H9 (cell line): ENCODE results near the gene PRR36. TPM values are rescaled to one million over a fixed set of nuclear protein-coding genes. Genes with fewer than 3 reads are reported as not detected.
A peak's percentile ranks its signal among the peaks of the same experiment; 100 is the strongest.

Source experiments
- DNase-seq: peaks from one replicate; pipeline ENCODE4 v3.0.0-alpha.2; 2017
- H2AFZ ChIP-seq: one replicate; pipeline ENCODE4 v1.6.1; 2013; ENCODE audit warnings: mild to moderate bottlenecking, low read length, control low read depth, moderate library complexity
- H2AK5ac ChIP-seq: 2 replicates; pipeline ENCODE4 v1.6.1; 2013; ENCODE audit warnings: low read length, control low read depth, mixed read lengths; ENCODE audit not compliant: insufficient read length
- H2BK120ac ChIP-seq: one replicate; pipeline ENCODE4 v1.6.1; 2013; ENCODE audit warnings: low read depth, mild to moderate bottlenecking, low read length, control low read depth, inconsistent platforms; ENCODE audit not compliant: poor library complexity, severe bottlenecking
- H2BK12ac ChIP-seq: 2 replicates; pipeline ENCODE4 v1.6.1; 2013; ENCODE audit warnings: low read length, control low read depth, mixed read lengths, low read depth; ENCODE audit not compliant: insufficient read length
- H2BK15ac ChIP-seq: 2 replicates; pipeline ENCODE4 v1.6.1; 2013; ENCODE audit warnings: low read depth, low read length, control low read depth
- H2BK20ac ChIP-seq: one replicate; pipeline ENCODE4 v1.6.1; 2013; ENCODE audit warnings: low read depth, mild to moderate bottlenecking, low read length, control low read depth, inconsistent platforms; ENCODE audit not compliant: poor library complexity, severe bottlenecking
- H2BK5ac ChIP-seq: 2 replicates; pipeline ENCODE4 v1.6.1; 2013; ENCODE audit warnings: low read length, control low read depth, mixed read lengths; ENCODE audit not compliant: insufficient read length
- H3K14ac ChIP-seq: 2 replicates; pipeline ENCODE4 v1.6.1; 2013; ENCODE audit warnings: low read length, control low read depth; ENCODE audit not compliant: insufficient read depth
- H3K18ac ChIP-seq: 2 replicates; pipeline ENCODE4 v1.6.1; 2013; ENCODE audit warnings: low read depth, mild to moderate bottlenecking, mixed read lengths, low read length, control low read depth; ENCODE audit not compliant: insufficient read length
- H3K23ac ChIP-seq: 2 replicates; pipeline ENCODE4 v1.6.1; 2013; ENCODE audit warnings: low read length, control low read depth, mixed read lengths, low read depth; ENCODE audit not compliant: insufficient read length
- H3K23me2 ChIP-seq: 2 replicates; pipeline ENCODE4 v1.6.1; 2013; ENCODE audit warnings: low read depth, mild to moderate bottlenecking, mixed read lengths, low read length, control low read depth; ENCODE audit not compliant: insufficient read length, poor library complexity, severe bottlenecking
- H3K27ac ChIP-seq: 2 replicates; pipeline ENCODE4 v1.5.1; 2013; ENCODE audit warnings: low read length, control low read depth, mixed read lengths, low read depth; ENCODE audit not compliant: insufficient read length
- H3K27me3 ChIP-seq: 2 replicates; pipeline ENCODE4 v1.6.1; 2013; ENCODE audit warnings: low read length, control low read depth, inconsistent platforms; ENCODE audit not compliant: insufficient read depth
- H3K4ac ChIP-seq: 2 replicates; pipeline ENCODE4 v1.6.1; 2013; ENCODE audit warnings: low read depth, mild to moderate bottlenecking, control low read depth, inconsistent platforms, low read length, moderate library complexity
- H3K4me1 ChIP-seq: 2 replicates; pipeline ENCODE4 v1.6.1; 2013; ENCODE audit warnings: low read length, control low read depth, inconsistent platforms; ENCODE audit not compliant: insufficient read depth
- H3K4me2 ChIP-seq: 2 replicates; pipeline ENCODE4 v1.6.1; 2013; ENCODE audit warnings: low read length, control low read depth, mixed read lengths; ENCODE audit not compliant: insufficient read length, insufficient read depth
- H3K56ac ChIP-seq: 2 replicates; pipeline ENCODE4 v1.6.1; 2013; ENCODE audit warnings: low read depth, mild to moderate bottlenecking, mixed read lengths, low read length, control low read depth; ENCODE audit not compliant: insufficient read length
- H3K79me1 ChIP-seq: 2 replicates; pipeline ENCODE4 v1.6.1; 2013; ENCODE audit warnings: low read depth, mild to moderate bottlenecking, moderate library complexity, low read length, control low read depth, inconsistent platforms; ENCODE audit not compliant: insufficient read depth, poor library complexity, severe bottlenecking
- H3K79me2 ChIP-seq: 2 replicates; pipeline ENCODE4 v1.6.1; 2013; ENCODE audit warnings: low read length, control low read depth, inconsistent platforms; ENCODE audit not compliant: insufficient read depth
- H3K9ac ChIP-seq: 2 replicates; pipeline ENCODE4 v1.6.1; 2013; ENCODE audit warnings: low read length, control low read depth, mixed read lengths; ENCODE audit not compliant: insufficient read length; ENCODE audit errors: extremely low read depth
- H3K9me3 ChIP-seq: one replicate; pipeline ENCODE4 v1.6.1; 2013; ENCODE audit warnings: low read depth, low read length, inconsistent platforms; ENCODE audit not compliant: control insufficient read depth
- H3T11ph ChIP-seq: one replicate; pipeline ENCODE4 v1.6.1; 2013; ENCODE audit warnings: mild to moderate bottlenecking, low read length, control low read depth, inconsistent platforms
- H4K20me1 ChIP-seq: one replicate; pipeline ENCODE4 v1.6.1; 2013; ENCODE audit not compliant: control insufficient read depth, insufficient read length, insufficient read depth
- H4K5ac ChIP-seq: 2 replicates; pipeline ENCODE4 v1.6.1; 2013; ENCODE audit warnings: low read depth, mild to moderate bottlenecking, mixed read lengths, low read length, control low read depth; ENCODE audit not compliant: insufficient read length
- H4K8ac ChIP-seq: replicated peaks from 2 replicates; pipeline ENCODE4 v1.6.1; 2013; ENCODE audit warnings: low read length, control low read depth, mixed read lengths, low read depth; ENCODE audit not compliant: insufficient read length
- H4K91ac ChIP-seq: 2 replicates; pipeline ENCODE4 v1.6.1; 2013; ENCODE audit warnings: low read depth, mild to moderate bottlenecking, moderate library complexity, mixed read lengths, low read length, control low read depth; ENCODE audit not compliant: insufficient read length
- H3K27ac Mint-ChIP-seq, 3 experiments: 2 replicates in 2 of 3; 3 replicates in 1 of 3; pipeline ENCODE4 v1.8.0; 2020 to 2021; ENCODE audit warnings: mixed read lengths in 3 of 3, mild to moderate bottlenecking in 1 of 3, moderate library complexity in 1 of 3
- H3K27me3 Mint-ChIP-seq: 2 replicates; pipeline ENCODE4 v1.8.0; 2021; ENCODE audit warnings: low read depth, mild to moderate bottlenecking, moderate library complexity, mixed read lengths
- H3K36me3 Mint-ChIP-seq, 3 experiments: 2 replicates in 2 of 3; 3 replicates in 1 of 3; pipeline ENCODE4 v1.8.0; 2020 to 2021; ENCODE audit warnings: low read depth in 3 of 3, mixed read lengths in 3 of 3; ENCODE audit not compliant: insufficient read depth in 1 of 3
- H3K4me1 Mint-ChIP-seq, 2 experiments: 2 replicates each; pipeline ENCODE4 v1.8.0; 2020; ENCODE audit warnings: mixed read lengths in 2 of 2
- H3K4me3 Mint-ChIP-seq, 2 experiments: 2 replicates in 1 of 2; 3 replicates in 1 of 2; pipeline ENCODE4 v1.8.0; 2020 to 2021; ENCODE audit warnings: mild to moderate bottlenecking in 2 of 2, mixed read lengths in 2 of 2, moderate library complexity in 1 of 2
- H3K9me3 Mint-ChIP-seq, 2 experiments: 2 replicates in 1 of 2; 3 replicates in 1 of 2; pipeline ENCODE4 v1.8.0; 2020; ENCODE audit warnings: mild to moderate bottlenecking in 2 of 2, mixed read lengths in 2 of 2, moderate library complexity in 1 of 2
- WGBS: extraction: QIAGEN DNeasy Blood & Tissue Kit; methylation state at CpG from one replicate; pipeline ENCODE4 v1.1.7; 2013; ENCODE audit warnings: missing lambda C conversion rate, low lambda C conversion rate, mixed read lengths; ENCODE audit not compliant: insufficient read length; ENCODE audit errors: extremely low coverage; 5-methylcytosine and 5-hydroxymethylcytosine counted together
- total RNA-seq: library from RNA; stranded (reverse); gene quantifications from 2 replicates; pipeline ENCODE4 v1.2.1, GENCODE V29; 2021
- TF ChIP-seq, protein P1 (sequence below): fragments of 200-600 bp; sonication (generic); conservative IDR thresholded peaks from 3 replicates; pipeline ENCODE4 v1.8.0; 2021; ENCODE audit warnings: antibody characterized with exemption, mild to moderate bottlenecking

Gene PRR36
- total RNA-seq, 1 experiment from 2014 or later = 20.4 TPM

DNA sequence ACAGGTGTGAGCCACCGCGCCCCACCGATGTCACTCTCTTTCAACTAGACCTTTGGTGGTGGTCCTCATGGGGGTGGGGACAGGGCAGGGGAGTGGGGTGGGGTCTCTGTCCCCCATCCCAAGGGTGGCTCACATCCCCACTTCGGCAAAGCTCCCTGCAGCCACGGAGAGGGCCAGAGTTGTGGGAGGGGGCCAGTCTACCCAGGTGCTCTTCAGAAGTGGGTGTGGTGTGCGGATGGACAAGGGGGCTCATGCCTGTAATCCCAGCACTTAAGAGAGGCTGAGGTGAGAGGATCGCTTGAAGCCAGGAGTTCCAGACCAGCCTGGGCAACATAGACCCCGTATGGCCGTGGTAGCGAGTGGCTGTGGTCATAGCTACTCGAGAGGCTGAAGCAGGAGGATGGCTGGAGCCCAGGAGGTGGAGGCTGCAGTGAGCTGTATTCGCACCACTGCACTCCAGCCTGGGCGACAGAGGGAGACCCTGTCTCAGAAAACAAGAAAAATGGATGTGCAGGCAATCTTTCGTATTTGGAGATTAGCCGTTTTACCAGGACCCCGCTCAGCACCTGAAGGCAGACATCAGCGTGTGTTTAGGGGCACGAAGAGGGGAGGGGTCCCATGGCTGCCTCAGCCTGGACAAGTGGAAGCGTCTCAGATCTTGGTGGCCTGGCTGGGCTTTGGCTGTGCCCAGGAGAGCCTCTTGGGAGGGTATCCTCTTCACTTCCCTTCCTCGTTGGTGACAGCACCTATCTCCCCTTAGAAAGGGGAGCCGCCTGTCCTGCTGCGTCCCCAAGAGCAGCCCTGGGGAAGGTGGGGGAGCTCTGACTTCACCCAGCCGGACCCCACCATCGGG, 41.3 kb upstream of the PRR36 start:
- Histone ChIP-seq H3K56ac (no peak overlapping the region), H4K8ac (no peak overlapping the region), H3K18ac (no peak overlapping the region), H2BK120ac (no peak overlapping the region), H3K27ac (no peak overlapping the region), H3K4ac (no peak overlapping the region), H4K91ac (no peak overlapping the region), H2AFZ (no peak overlapping the region), H2BK20ac (no peak overlapping the region), H2BK15ac (no peak overlapping the region), H4K20me1 (no peaks in the 10 kb centered on the region), H3K14ac (no peak overlapping the region), H3K4me1 (no peaks in the 10 kb centered on the region), H3K27me3 (peaks cover 16% of the 10 kb centered on the region; the same call in 1 of the 2 replicates), H3K79me1 (no peaks in the 10 kb centered on the region), H2BK12ac (no peak overlapping the region), H2BK5ac (no peak overlapping the region), H4K5ac (no peak overlapping the region), H3K9me3 (no peaks in the 10 kb centered on the region), H3K23me2 (peaks cover 17% of the 10 kb centered on the region), H3K4me2 (peak overlapping the region; percentile 3), H3K23ac (no peak overlapping the region), H3K9ac (no peak overlapping the region), H2AK5ac (no peak overlapping the region), H3K79me2 (no peaks in the 10 kb centered on the region), H3T11ph (no peak overlapping the region)
- Mint-ChIP-seq H3K4me1 (peaks cover 17 to 23% of the 10 kb centered on the region in 2 experiments), H3K27ac (no peak overlapping the region), H3K36me3 (peaks cover 15 to 25% (median 21%) of the 10 kb centered on the region in 3 experiments; a peak in 6 of 7 replicates), H3K9me3 (no peaks in the 10 kb centered on the region; a peak in 1 of 5 replicates), H3K27me3 (peaks cover 57% of the 10 kb centered on the region), H3K4me3 (peak overlapping the region; percentile 53 to 91)
- WGBS = no CpG with 5 or more reads among the region's 24 CpGs
- TF ChIP-seq, protein P1, sequence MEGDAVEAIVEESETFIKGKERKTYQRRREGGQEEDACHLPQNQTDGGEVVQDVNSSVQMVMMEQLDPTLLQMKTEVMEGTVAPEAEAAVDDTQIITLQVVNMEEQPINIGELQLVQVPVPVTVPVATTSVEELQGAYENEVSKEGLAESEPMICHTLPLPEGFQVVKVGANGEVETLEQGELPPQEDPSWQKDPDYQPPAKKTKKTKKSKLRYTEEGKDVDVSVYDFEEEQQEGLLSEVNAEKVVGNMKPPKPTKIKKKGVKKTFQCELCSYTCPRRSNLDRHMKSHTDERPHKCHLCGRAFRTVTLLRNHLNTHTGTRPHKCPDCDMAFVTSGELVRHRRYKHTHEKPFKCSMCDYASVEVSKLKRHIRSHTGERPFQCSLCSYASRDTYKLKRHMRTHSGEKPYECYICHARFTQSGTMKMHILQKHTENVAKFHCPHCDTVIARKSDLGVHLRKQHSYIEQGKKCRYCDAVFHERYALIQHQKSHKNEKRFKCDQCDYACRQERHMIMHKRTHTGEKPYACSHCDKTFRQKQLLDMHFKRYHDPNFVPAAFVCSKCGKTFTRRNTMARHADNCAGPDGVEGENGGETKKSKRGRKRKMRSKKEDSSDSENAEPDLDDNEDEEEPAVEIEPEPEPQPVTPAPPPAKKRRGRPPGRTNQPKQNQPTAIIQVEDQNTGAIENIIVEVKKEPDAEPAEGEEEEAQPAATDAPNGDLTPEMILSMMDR = no peak
- no peak for DNase-seq
